SH-SY5Y (cell line): ENCODE data around the gene IQCE.

Source experiments
- GATA2 ChIP-seq: IDR thresholded peaks from 2 replicates; pipeline ENCODE4 v1.6.1; 2011; ENCODE audit warnings: mild to moderate bottlenecking, low read depth, low read length
- GATA3 ChIP-seq: IDR thresholded peaks from 2 replicates; pipeline ENCODE4 v1.6.1; 2011; ENCODE audit warnings: low read depth, mild to moderate bottlenecking, low read length, moderate library complexity

The IQCE gene

GRCh38 chr7:2575046-2575732, 16.4 kb downstream of the IQCE start:
- TF ChIP-seq GATA2 (no peak), GATA3 (no peak)

- TF ChIP-seq GATA3, result no peak
- no peak for TF ChIP-seq GATA2
These were observed 17.1 kb downstream of the IQCE start for GRCh38 chr7:2575733-2576340.

- no peak for TF ChIP-seq GATA3
- TF ChIP-seq GATA2, result no peak
These were observed 18.1 kb downstream of the IQCE start for GRCh38 chr7:2576742-2577491.

GRCh38 chr7:2577914-2578680, 19.3 kb downstream of the IQCE start:
- no peak for TF ChIP-seq GATA2
- TF ChIP-seq GATA3, result no peak

- TF ChIP-seq GATA3, result no peak
- TF ChIP-seq GATA2, result no peak
These were observed 21.9 kb downstream of the IQCE start for GRCh38 chr7:2580636-2581035.

GRCh38 chr7:2582006-2582735, 23.4 kb downstream of the IQCE start:
- no peak for TF ChIP-seq GATA3
- no peak for TF ChIP-seq GATA2

GRCh38 chr7:2583798-2584580, 25.2 kb downstream of the IQCE start:
- TF ChIP-seq GATA2 (no peak), GATA3 (no peak)

- TF ChIP-seq GATA2 (no peak), GATA3 (no peak)
These were observed 26.7 kb downstream of the IQCE start for GRCh38 chr7:2585446-2585845.

GRCh38 chr7:2586326-2587020, 27.7 kb downstream of the IQCE start:
- TF ChIP-seq GATA3 (no peak), GATA2 (no peak)

- no peak for TF ChIP-seq GATA2
- TF ChIP-seq GATA3, result no peak
These were observed 28.4 kb downstream of the IQCE start for GRCh38 chr7:2587134-2587533.

GRCh38 chr7:2587778-2588177, 29.0 kb downstream of the IQCE start:
- TF ChIP-seq GATA3, result no peak
- TF ChIP-seq GATA2, result no peak

GRCh38 chr7:2589341-2589740, 30.6 kb downstream of the IQCE start:
- TF ChIP-seq GATA2 (no peak), GATA3 (no peak)

- TF ChIP-seq GATA2 (no peak), GATA3 (no peak)
These were observed 33.6 kb downstream of the IQCE start for GRCh38 chr7:2592375-2592865.
